HG03442 (cell line): Measurements from ENCODE around the gene PFKP.

Experiments used
- ATAC-seq: cut with Tn5 transposase; IDR thresholded peaks from one replicate; pipeline ENCODE4 v1.9.1; 2021; ENCODE audit warnings: mild to moderate bottlenecking, moderate library complexity; ENCODE audit not compliant: unreplicated experiment

Gene PFKP

GRCh38 chr10:3067118-3067858 is at the start of gene PFKP:
Gene PFKP (plus strand): TSS chr10:3067548. CDS start chr10:3067596, 48 bp downstream.
- ATAC-seq: peak; percentile 41

- ATAC-seq: no peak
Measured at GRCh38 chr10:3018247-3018646, 49.1 kb upstream of the PFKP start.

GRCh38 chr10:3020311-3020710 is 47.0 kb upstream of the PFKP start:
- no peak for ATAC-seq

- no peak for ATAC-seq
Measured at GRCh38 chr10:3020881-3021280, 46.5 kb upstream of the PFKP start.

GRCh38 chr10:3022027-3022426 is 45.3 kb upstream of the PFKP start:
- ATAC-seq: no peak

DNA sequence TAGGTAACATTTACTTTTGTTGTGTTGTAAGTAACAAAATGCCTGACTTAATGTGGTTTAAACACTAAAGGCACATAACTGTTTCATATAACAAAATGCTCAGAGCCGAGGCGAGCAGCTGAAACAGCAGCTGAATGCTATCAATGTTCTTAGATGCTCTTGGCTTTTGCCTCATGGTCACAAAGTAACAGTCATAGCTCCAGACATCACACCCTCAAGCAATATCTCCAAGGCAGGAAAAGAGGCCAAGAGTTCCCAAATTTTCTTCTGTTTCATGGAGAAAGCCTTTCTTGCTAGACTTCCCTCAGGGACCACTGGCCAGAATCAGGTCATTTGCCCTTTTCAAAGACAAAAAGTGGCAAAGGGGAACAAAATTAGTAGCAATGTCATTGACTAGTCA is 43.5 kb upstream of the PFKP start:
- no peak for ATAC-seq

- no peak for ATAC-seq
Measured at GRCh38 chr10:3025026-3025683, 42.2 kb upstream of the PFKP start.

DNA sequence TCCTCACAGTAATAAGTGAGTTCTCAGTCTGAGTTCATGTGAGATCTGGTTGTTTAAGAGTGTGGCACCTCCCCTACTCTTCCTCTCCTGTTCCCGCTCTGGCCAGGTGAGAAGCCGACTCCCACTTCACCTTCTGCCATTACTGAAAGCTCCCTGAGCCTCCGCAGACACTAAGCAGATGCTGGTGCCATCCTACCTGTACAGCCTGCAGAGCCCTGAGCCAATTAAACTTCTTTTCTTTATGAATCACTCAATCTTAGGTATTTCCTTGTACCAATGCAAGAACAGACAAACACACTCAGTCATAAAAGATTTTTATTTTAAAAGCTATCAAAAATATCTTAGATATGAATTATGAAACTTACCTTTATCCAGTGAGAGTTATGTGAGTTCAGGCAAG is 39.5 kb upstream of the PFKP start:
- ATAC-seq: no peak

DNA sequence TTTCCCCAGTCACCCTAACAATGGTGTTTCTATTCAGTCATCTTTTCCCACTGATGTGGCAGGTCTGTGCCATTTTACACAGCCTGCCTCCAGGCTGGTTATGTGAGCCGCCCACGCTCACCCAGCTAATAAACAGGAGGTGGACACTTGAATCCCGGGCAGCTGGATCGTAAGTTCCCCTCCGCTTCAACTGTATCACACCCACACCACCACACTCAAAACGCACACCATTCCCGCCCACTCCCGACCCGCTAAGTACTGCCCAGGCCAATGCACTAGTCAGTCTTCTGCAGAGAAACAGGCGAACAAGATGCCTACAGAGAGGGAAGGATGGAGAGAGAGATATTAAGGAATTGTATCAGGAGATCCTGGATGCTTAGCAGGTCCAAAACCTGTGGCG is 38.9 kb upstream of the PFKP start:
- no peak for ATAC-seq

DNA sequence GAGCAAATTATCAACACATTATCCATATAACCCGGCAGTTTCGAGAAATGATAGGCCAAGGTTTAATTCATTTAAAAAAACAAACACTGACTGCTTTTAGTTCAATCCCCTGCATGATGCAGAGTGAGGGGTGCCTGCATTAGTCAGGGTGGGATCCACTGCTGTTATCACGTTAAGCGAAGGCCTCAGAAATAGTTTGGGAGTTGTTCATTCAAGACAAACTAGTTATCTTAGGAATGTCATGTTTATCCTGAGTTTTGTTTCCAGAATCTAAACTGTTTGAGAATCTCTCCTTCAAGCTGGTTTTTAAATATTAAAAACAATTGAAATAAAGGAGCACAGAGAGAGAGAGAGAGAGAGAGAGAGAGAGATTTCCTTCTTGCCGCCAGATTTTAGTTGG is 36.6 kb upstream of the PFKP start:
- no peak for ATAC-seq

GRCh38 chr10:3031490-3031889 is 35.9 kb upstream of the PFKP start:
- ATAC-seq: no peak

GRCh38 chr10:3033925-3034324 is 33.4 kb upstream of the PFKP start:
- ATAC-seq: no peak

DNA sequence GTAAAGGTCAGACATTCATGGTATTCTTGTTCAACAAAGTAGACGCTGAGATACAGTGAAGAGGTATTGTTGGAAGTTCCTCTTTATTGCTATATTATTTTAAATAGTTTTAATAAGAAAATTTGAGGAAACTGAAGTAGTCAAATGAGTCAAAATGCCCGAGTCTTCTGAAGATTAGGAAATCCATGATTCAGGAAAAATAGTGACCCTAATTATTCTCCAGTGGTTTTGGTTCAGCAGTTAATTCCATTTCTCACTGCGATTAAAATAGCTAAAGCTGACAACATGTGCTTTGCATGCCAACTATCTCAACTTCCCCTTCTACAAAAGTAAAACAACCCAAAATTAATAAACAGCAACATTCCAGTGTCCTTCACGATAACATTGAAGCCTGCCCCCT is 32.7 kb upstream of the PFKP start:
- no peak for ATAC-seq

GRCh38 chr10:3036155-3037021 is 31.0 kb upstream of the PFKP start:
- ATAC-seq: peak; percentile 98

DNA sequence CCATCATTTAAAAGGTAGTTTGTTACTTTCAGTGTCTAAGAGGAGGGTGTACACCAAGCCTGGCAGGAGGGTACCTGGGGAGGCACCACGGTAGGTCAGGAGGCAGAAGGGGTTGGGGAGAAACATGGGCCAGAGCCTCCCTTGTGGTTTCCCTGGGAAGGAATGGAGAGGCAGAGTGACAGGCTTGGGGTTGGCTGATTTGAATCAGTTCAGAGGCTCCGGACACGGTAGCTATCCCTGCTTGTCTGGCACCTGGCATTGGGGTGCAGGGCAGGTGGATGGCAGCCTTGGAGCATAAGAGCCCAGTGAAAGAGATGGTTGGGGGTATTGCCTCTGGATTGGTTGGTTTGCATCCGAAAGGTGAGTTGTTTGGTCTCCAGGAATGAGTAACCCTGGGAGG is 30.2 kb upstream of the PFKP start:
- ATAC-seq: no peak

GRCh38 chr10:3040069-3040468 is 27.3 kb upstream of the PFKP start:
- no peak for ATAC-seq

- no peak for ATAC-seq
Measured at GRCh38 chr10:3042589-3042988, 24.8 kb upstream of the PFKP start.

DNA sequence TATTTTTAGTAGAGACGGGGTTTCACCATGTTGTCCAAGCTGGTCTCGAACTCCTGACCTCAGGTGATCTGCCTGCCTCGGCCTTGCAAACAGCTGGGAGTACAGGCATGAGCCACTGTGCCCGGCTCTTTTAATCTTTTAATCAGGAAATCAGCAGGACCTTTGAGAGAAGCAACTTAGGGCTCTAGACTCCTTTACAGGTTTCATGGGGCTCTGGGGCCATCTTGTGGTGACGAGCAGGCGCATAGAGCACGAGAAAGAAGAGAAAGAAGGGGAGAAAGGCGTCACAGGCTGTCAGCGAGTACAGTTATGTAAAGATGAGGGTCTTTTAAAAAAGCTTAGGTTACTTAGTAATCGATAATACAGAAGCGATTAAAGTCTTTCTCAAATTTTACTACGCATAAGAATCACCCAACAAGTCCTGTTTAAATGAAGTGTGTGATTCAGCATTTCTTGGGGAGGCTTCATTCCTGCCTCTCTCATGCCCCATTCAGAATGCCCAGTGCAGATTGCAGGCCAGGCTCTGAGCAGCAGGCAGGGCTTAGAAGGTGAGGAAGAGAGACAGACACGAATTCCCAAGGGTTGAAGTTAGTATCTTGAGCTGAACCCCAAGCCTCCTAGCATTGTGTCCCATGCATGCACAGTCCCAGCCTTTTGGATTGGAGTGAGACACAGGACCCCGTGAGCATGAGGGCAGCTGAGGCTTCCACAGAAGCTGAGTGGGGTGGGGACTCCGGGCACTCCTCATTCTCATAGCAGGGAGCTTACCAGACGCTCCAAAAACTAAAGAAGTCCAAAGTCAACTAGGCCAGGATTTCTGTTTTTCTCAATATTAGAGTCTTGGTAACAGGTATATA is 23.6 kb upstream of the PFKP start:
- ATAC-seq: peak; percentile 78

- no peak for ATAC-seq
Measured at GRCh38 chr10:3045471-3046209, 21.7 kb upstream of the PFKP start.

DNA sequence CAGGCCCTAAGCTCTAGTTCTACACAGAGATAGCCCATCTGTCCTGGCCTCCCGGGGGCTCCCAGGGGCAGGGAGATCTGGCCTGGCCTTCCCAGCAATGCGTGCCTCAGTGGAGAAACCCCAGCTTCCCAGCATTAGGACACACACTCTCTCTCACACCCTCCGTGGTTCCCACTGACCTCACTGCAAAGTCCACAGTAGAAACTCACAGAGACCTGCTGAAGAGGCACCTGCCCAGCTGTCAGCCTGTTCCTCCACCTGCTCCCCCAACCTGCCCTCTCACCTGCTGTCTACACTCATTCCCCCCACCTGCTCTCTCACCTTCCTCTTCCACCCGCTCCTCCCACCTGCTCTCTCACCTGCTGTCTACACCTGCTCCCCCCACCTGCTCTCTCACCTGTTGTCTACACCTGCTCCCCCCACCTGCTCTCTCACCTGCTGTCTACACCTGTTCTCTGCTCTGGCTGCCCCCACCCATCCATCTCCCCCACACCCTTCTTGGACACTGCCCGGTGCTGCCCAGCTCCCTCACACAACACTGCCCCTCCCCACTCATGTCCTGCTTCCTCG is 21.1 kb upstream of the PFKP start:
- ATAC-seq: no peak
